Right lobe of liver (tissue), 6 donors: ENCODE measurements around the gene GMPR. TPM values are rescaled to one million over a fixed set of nuclear protein-coding genes. Genes with fewer than 3 reads are reported as not detected.

Source experiments
- ATAC-seq, 4 donors: fragments of 200-7000 bp; cut with Tn5 transposase; one replicate each; pipeline ENCODE4 v1.9.1; 2020; ENCODE audit warnings: mild to moderate bottlenecking in 4 of 4, moderate library complexity in 4 of 4
- DNase-seq, 3 donors: peaks; one replicate each; pipeline ENCODE4 v3.0.0-alpha.2; 2020
- H3K27ac ChIP-seq, 3 donors: fragments of 200-600 bp; one replicate each; pipeline ENCODE4 v1.8.0; 2022
- H3K27me3 ChIP-seq, 2 donors: fragments of 200-600 bp; one replicate each; pipeline ENCODE4 v1.8.0; 2022
- H3K36me3 ChIP-seq, 4 donors: fragments of 200-600 bp; sonication (generic) in 1 of 4; one replicate each; pipeline versions ENCODE4 v1.5.1 to v1.8.0; 2017 to 2022; ENCODE audit warnings: control low read depth in 1 of 4
- H3K4me1 ChIP-seq, 4 donors: fragments of 200-600 bp; sonication (generic) in 1 of 4; one replicate each; pipeline versions ENCODE4 v1.5.1 to v1.8.0; 2017 to 2022; ENCODE audit warnings: control low read depth in 1 of 4
- H3K4me3 ChIP-seq, 3 donors: fragments of 200-600 bp; one replicate each; pipeline ENCODE4 v1.8.0; 2022
- H3K9me3 ChIP-seq, 4 donors: fragments of 200-600 bp; sonication (generic) in 1 of 4; one replicate each; pipeline versions ENCODE4 v1.5.1 to v1.8.0; 2017 to 2022; ENCODE audit warnings: control low read depth in 1 of 4
- CTCF ChIP-seq, 4 donors: fragments of 200-600 bp in 3 of 4; fragments of 450-650 bp in 1 of 4; IDR thresholded peaks; one replicate each; pipeline versions ENCODE4 v1.5.1 to v1.8.0; 2016 to 2022; ENCODE audit warnings: antibody characterized with exemption in 4 of 4, mild to moderate bottlenecking in 2 of 4
- POLR2A ChIP-seq: fragments of 450-650 bp; IDR thresholded peaks from one replicate; pipeline ENCODE4 v1.6.1; 2017; ENCODE audit warnings: antibody characterized with exemption, mild to moderate bottlenecking
- WGBS: methylation state at CpG from one replicate; pipeline ENCODE4 v1.1.6; 2018; ENCODE audit warnings: low coverage, low lambda C conversion rate; ENCODE audit not compliant: insufficient coverage; ENCODE audit errors: missing lambda C conversion rate; 5-methylcytosine and 5-hydroxymethylcytosine counted together
- intact Hi-C, 2 donors: fragments of 100-400 bp; cut with DNase I; formaldehyde crosslinking; loops; one replicate each; pipeline versions ENCODE4 v1.11.2 to v1.14.1; 2022
- total RNA-seq, 6 experiments: library from RNA; depleted of rRNA in 2 of 6; stranded (reverse); fragments of >200 nt in 2 of 6; fragmentation: NEBNext Ultra II Directional in 3 of 6; extraction: Animal tissue kit (Norgen Biotek cat#: 25700) in 3 of 6; gene quantifications; one replicate each; pipeline versions ENCODE4 v1.1.0 to v1.2.4, GENCODE V29; 2016 to 2023
- donor health status: DM: no; HTN: yes; CAD: no.
- donor health status: DM: no; HTN: no; CAD: no.
- donor health status: DM: no; HTN: no; CAD: no.
- donor health status: DM: no; HTN: yes; CAD: no.
- donor health status: DM: no; HTN: yes; CAD: no.

The GMPR gene
- total RNA-seq, 6 experiments from 2014 or later, result 3.7 to 6.5 (median 4.9) TPM

GRCh38 chr6:16285467-16286150 is 47.2 kb downstream of the GMPR start:
- no peaks in the 10 kb centered on the region for H3K27me3 ChIP-seq
- TF ChIP-seq POLR2A (no peak), CTCF (IDR thresholded peaks at IDR 0.05) (no peak)
- WGBS, result 86% methylated on average over 1 of the region's 11 CpGs
- H3K4me3 ChIP-seq, result no peak overlapping the region
- H3K9me3 ChIP-seq, result no peaks in the 10 kb centered on the region
- intact Hi-C loops, result no loop called here
- DNase-seq, result no peak
- peak in 1 of 4 donors; percentile 6 for ATAC-seq
- no peaks in the 10 kb centered on the region for H3K4me1 ChIP-seq
- H3K27ac ChIP-seq, result no peak overlapping the region
- H3K36me3 ChIP-seq, result no peaks in the 10 kb centered on the region

GRCh38 chr6:16286151-16286522 is 47.8 kb downstream of the GMPR start:
- no peak for DNase-seq
- Histone ChIP-seq H3K27me3 (no peaks in the 10 kb centered on the region), H3K4me3 (no peak overlapping the region), H3K27ac (no peak overlapping the region), H3K9me3 (no peaks in the 10 kb centered on the region), H3K36me3 (no peaks in the 10 kb centered on the region), H3K4me1 (no peaks in the 10 kb centered on the region)
- intact Hi-C loops, result no loop called here
- WGBS, result 80% methylated on average over 6 of the region's 15 CpGs
- ATAC-seq, result peak; percentile 49 to 68 (median 62)
- TF ChIP-seq POLR2A (no peak), CTCF (IDR thresholded peaks at IDR 0.05) (peak; percentile 30 to 69 (median 48))

DNA sequence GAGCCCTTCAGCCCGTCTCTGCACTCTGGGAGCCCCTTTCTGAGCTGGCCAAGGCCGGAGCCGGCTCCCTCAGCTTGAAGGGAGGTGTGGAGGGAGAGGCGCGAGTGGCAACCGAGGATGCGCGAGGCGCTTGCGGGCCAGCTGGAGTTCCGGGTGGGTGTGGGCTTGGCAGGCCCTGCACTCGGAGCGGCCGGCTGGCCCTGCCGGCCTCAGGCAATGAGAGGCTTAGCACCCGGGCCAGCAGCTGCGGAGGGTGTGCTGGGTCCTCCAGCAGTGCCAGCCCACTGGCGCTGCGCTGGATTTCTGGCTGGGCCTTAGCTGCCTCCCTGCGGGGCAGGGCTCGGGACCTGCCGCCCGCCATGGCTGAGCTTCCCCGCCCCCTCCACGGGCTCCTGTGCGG is 49.8 kb downstream of the GMPR start:
- DNase-seq (no peak), ATAC-seq (no peak)
- Histone ChIP-seq H3K4me1 (no peaks in the 10 kb centered on the region), H3K36me3 (no peaks in the 10 kb centered on the region), H3K27ac (no peak overlapping the region), H3K27me3 (no peaks in the 10 kb centered on the region), H3K9me3 (no peaks in the 10 kb centered on the region), H3K4me3 (no peak overlapping the region)
- intact Hi-C loops, result no loop called here
- TF ChIP-seq CTCF (IDR thresholded peaks at IDR 0.05) (no peak), POLR2A (no peak)
- 83% methylated on average over 3 of the region's 26 CpGs for WGBS

GRCh38 chr6:16291739-16292138 is 53.4 kb downstream of the GMPR start:
- DNase-seq (no peak), ATAC-seq (no peak)
- Histone ChIP-seq H3K27ac (no peak overlapping the region), H3K4me1 (no peaks in the 10 kb centered on the region), H3K4me3 (no peak overlapping the region), H3K27me3 (no peaks in the 10 kb centered on the region), H3K36me3 (no peaks in the 10 kb centered on the region), H3K9me3 (no peaks in the 10 kb centered on the region)
- TF ChIP-seq CTCF (IDR thresholded peaks at IDR 0.05) (no peak), POLR2A (no peak)
- intact Hi-C loops, result no loop called here
- 90% methylated on average over 4 of the region's 6 CpGs for WGBS
